Choroid plexus epithelial cell (primary cell): ENCODE results near the gene ACSL1.

Source experiments
- DNase-seq: peaks from one replicate; pipeline ENCODE4 v3.0.0-alpha.2; 2010; ENCODE audit warnings: low read depth
- H3K4me3 ChIP-seq: 2 replicates; pipeline ENCODE4 v1.5.1; 2011; ENCODE audit warnings: low read depth, mild to moderate bottlenecking, control low read depth, low read length, moderate library complexity
- TF ChIP-seq, protein P1 (sequence below): conservative IDR thresholded peaks from 2 replicates; pipeline ENCODE4 v1.5.1; 2011; ENCODE audit warnings: low read depth, mild to moderate bottlenecking, control low read depth, inconsistent platforms, low read length, moderate library complexity

The ACSL1 gene

DNA sequence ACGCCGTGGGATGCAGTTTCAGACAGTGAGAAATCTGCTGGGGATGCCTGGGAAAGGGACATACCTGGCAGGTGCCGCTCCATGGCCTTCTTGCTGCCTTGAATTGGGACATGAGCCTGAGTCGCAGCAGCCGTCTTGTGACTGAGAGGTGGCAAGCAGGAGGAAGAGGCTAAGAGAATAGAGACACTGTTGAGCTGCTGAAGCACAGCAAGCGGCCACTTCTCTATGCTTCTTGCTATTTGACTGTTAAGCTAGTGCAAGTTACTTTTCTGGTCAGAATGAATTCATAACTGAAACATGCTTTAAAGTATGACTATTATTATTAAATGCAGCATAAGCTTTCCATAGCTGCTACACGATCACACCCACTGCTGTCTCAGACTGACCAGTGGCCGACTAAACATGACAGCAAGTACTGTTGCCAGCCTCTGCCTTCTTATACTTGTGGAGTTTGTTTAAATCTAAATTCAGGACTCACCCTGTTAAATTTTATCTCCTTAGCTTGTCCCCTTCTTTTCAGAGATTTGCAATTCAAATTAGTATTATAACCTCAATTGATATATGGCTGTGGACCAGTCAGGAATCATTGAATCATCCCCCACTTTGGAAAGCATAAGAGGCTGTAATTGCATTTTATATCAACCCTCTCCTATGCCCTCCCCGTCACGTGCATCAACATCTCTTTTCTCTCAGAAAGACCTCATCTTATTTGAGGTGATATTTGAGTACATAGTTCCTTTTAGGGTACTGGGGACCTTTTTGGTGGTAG lies 24.8 kb upstream of the ACSL1 start:
- no peak overlapping the region for H3K4me3 ChIP-seq
- no peak for DNase-seq
- TF ChIP-seq, protein P1, sequence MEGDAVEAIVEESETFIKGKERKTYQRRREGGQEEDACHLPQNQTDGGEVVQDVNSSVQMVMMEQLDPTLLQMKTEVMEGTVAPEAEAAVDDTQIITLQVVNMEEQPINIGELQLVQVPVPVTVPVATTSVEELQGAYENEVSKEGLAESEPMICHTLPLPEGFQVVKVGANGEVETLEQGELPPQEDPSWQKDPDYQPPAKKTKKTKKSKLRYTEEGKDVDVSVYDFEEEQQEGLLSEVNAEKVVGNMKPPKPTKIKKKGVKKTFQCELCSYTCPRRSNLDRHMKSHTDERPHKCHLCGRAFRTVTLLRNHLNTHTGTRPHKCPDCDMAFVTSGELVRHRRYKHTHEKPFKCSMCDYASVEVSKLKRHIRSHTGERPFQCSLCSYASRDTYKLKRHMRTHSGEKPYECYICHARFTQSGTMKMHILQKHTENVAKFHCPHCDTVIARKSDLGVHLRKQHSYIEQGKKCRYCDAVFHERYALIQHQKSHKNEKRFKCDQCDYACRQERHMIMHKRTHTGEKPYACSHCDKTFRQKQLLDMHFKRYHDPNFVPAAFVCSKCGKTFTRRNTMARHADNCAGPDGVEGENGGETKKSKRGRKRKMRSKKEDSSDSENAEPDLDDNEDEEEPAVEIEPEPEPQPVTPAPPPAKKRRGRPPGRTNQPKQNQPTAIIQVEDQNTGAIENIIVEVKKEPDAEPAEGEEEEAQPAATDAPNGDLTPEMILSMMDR, result no peak

DNA sequence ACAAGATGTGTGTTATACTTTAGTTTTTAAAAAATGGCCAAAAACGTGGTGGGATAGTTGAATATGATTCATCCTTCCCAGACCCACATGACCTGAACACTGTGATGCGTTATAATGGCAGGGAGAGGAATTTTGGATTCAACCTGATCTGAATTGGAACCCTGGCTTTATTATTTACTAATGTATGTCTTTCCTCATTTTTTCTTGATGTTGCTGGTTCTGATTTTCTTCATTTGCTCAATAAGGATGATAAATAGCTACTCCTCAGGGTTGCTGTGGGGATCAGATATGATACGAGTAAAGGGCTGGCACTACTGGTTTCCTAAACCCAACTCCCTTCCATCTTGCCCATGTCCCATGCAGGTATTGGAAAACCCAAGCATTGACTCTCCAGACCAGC lies 24.2 kb upstream of the ACSL1 start:
- TF ChIP-seq, protein P1, result no peak
- H3K4me3 ChIP-seq, result no peak overlapping the region
- DNase-seq, result no peak

DNA sequence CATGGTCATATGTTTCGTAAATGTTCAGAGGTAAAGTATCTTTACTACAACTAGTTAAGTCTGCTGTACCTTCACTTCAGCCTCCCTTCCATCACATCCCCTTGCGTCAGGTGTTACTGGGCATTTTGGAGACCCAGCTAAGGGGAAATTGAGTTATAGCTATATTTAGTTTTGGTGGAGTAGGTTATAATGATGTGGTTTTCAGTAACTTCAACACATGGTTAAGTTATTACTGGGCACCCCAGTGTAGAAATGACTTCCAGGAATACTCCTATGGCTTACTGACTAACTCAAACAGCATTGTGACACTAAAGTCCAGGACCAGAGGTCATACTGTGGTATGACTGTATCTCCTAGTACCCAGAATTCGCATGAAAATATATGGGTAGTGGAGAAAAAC lies 23.4 kb upstream of the ACSL1 start:
- TF ChIP-seq, protein P1, result no peak
- no peak overlapping the region for H3K4me3 ChIP-seq
- DNase-seq, result no peak

DNA sequence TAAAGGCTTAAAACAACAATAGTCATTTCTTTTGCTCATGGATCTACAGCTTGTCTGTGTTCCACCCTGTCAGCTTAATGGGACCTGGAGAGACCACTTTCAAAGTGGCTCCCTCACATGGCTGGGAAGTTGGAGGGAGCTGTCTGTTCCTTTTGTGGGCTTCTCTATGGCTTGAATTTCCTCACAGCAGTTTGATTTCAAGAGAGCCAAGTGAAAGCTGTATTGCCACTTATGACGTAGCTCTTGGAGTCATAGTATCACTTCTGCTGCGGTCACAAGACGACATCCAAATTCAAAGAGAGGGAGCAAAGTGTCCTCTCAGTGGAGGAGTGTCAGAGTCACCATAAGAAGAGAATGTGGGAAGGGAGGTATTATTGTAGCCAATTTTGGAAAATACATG lies 22.7 kb upstream of the ACSL1 start:
- no peak overlapping the region for H3K4me3 ChIP-seq
- DNase-seq, result no peak
- TF ChIP-seq, protein P1, result no peak

DNA sequence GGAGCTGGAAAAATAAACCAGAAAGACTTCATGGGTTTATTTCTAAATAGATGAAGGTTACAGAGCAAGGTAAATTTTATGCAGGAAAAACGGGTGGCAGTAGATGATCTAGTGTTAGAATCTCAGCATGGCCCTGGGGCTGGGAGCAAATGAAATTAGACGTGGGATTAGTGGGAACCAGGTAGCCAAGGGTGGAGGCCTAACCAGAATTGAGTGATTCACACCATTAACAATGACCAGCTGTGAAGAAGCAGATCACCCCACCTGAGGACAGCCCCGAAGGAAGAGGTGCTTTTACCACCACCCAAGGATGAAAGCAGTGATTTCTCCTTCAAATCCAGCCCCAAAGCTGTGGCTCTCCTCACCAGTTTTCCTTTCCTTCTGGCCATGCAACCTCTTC lies 20.8 kb upstream of the ACSL1 start:
- no peak overlapping the region for H3K4me3 ChIP-seq
- TF ChIP-seq, protein P1, result no peak
- no peak for DNase-seq

DNA sequence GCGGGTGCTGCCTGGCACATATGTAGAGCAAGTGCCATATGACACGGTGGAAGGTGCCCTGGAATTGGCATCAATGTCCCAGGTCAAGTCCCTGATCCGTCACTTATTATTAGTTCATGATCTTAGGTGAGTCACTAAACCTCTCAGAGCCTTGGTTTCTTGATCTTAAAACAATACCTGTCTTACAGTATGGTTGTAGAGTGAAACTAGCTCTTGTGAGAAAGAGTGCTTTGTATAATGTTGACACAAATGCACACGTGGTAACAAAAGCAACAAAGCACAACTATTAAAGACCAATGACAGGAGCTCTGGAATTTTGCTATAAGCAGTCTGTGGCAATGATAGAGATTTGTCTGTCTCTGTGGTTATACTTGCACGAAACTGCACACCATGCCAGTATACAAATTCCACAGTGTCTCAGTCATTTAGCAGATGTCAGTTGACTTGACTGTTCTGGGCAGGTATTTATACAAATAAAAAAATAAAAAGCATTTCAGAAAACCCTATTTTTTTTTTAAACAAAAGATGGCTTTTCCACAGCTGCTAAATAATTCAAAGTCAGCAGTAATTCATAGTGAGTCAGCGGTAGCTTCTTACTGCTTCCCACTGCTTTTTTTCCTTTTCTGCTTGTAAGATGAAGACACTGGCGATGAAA lies 19.7 kb upstream of the ACSL1 start:
- TF ChIP-seq, protein P1, result no peak
- peak; percentile 58 for DNase-seq
- no peak overlapping the region for H3K4me3 ChIP-seq

DNA sequence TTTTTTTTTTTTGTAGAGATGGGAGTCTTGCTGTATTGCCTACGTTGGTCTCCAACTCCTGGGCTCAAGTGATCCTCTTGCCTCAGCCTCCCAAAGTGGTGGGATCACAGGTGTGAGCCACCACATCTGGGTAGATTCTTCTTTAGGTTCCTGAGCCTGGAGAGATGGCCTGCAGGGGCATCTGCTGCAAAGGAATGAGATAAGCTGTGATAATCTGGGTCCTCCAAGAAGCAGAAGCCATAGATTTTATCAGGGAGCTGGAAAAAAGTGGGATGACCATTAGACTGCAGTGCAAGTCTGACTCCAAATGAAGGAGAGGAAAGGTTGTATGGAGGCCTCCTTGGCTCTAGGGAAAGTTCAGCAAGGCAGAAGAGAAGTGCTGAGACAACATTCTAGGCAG lies 19.0 kb upstream of the ACSL1 start:
- TF ChIP-seq, protein P1, result no peak
- H3K4me3 ChIP-seq, result no peak overlapping the region
- DNase-seq, result no peak
